ENCODE results near the gene LRRC55.

DNA sequence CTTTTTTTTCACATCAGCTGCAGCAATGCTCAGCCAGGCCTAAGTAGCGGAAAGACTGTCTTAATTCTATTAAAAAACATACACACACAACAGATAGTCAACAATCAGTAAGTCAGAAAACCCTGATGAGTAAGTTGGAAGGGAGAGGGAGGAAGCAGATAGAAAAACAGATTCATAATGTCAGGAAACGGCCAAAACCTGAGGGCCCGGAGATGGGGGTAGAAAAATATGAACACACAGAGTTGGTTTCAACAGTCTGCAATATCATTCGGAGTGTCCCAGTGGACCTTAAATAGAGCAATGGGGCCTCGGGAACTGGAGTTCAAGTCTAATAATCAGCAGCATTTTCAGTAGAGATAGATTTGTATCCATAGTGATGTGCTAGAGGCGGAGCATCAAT is 14.8 kb downstream of the LRRC55 start:
- TF ChIP-seq, protein P1, sequence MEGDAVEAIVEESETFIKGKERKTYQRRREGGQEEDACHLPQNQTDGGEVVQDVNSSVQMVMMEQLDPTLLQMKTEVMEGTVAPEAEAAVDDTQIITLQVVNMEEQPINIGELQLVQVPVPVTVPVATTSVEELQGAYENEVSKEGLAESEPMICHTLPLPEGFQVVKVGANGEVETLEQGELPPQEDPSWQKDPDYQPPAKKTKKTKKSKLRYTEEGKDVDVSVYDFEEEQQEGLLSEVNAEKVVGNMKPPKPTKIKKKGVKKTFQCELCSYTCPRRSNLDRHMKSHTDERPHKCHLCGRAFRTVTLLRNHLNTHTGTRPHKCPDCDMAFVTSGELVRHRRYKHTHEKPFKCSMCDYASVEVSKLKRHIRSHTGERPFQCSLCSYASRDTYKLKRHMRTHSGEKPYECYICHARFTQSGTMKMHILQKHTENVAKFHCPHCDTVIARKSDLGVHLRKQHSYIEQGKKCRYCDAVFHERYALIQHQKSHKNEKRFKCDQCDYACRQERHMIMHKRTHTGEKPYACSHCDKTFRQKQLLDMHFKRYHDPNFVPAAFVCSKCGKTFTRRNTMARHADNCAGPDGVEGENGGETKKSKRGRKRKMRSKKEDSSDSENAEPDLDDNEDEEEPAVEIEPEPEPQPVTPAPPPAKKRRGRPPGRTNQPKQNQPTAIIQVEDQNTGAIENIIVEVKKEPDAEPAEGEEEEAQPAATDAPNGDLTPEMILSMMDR (conservative IDR thresholded peaks at IDR 0.05): no peak
- no peak for TF ChIP-seq ZFX (IDR thresholded peaks at IDR 0.05)
